GM19023 (cell line): ENCODE data around the gene INHBA.
A peak's percentile ranks its signal among the peaks of the same experiment; 100 is the strongest.

Source experiments
- ATAC-seq: cut with Tn5 transposase; IDR thresholded peaks from one replicate; pipeline ENCODE4 v1.9.1; 2021; ENCODE audit warnings: mild to moderate bottlenecking, moderate library complexity; ENCODE audit not compliant: unreplicated experiment

The INHBA gene

DNA sequence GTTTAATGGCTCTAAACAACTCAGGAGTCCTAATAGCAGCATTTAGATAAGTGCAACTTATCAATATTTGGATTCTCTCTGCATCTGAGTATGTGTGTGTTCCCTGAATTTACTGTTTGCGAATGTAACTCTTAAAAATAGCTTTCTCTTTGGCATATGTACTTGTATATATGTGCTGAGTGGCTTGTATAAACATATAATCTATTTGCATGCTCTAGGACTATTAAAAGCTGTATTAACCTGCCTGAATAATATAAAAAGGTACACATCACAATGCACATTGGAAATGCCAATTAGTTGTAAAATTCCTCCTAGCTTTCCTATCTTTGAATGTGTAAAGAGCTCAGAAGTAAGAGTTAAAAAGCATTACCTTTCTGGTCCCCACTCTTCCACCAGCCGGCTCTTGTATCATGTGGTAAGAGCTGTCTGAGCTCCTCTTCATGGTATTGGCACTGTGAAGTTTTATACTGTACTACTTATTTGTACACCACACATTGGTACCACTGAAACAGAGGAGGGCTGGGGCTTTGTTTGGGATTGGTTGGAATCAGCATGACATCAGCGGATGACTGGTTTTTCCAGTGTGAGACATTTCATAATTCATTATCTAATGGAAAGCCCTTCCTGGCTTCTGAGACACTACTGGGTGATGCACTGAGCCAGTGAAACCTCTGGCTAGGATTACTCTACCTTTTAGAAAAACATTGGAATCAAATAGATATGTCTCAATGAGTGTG is at the start of gene INHBA:
TSS of gene INHBA (minus strand) at position 456 of the 737 bp plus-strand sequence. CDS start 2,716 bp downstream, outside the sequence.
- ATAC-seq = no peak

DNA sequence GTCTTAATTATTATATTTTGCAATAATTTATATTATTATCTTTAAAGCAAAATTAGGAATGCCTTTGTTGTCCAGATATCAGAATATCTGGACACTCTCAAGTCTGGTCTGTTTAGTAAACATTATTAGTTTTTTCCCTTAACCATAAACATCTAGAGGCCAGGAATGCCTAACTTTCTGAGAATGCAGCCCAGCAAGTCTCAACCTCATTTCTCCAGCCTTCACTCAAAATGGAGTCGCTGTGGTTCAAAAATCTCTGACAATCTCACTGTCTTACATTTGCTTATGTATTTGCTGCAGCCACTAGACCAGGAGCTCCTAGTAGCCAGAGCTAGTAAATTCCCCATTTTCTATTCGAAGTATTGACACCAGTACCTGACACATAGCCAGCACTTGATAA is 49.7 kb upstream of the INHBA start:
- no peak for ATAC-seq

GRCh38 chr7:41750661-41751540 is 48.0 kb upstream of the INHBA start:
- ATAC-seq = no peak

GRCh38 chr7:41747961-41748360 is 45.1 kb upstream of the INHBA start:
- ATAC-seq = no peak

DNA sequence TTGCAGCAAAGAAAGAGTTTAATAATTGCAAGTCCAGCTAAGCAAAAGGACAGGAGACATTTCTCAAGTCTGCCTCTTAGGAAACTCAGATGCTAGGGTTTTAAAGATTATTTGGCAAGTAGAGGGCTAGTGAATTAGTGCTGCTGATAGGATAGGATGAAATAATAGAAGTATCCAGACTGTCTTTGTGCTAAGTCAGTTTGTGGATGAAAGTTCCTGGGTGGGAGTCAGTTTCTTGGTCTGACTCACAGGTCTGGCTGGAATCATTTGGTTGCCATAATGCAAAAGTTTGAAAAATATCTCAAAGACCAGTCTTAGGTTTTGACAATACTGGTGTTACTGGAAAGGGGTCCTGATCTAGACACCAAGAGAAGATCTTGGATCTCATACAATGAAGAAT is 42.6 kb upstream of the INHBA start:
- no peak for ATAC-seq

- ATAC-seq = no peak
Observed at GRCh38 chr7:41744161-41744560, 41.3 kb upstream of the INHBA start.

DNA sequence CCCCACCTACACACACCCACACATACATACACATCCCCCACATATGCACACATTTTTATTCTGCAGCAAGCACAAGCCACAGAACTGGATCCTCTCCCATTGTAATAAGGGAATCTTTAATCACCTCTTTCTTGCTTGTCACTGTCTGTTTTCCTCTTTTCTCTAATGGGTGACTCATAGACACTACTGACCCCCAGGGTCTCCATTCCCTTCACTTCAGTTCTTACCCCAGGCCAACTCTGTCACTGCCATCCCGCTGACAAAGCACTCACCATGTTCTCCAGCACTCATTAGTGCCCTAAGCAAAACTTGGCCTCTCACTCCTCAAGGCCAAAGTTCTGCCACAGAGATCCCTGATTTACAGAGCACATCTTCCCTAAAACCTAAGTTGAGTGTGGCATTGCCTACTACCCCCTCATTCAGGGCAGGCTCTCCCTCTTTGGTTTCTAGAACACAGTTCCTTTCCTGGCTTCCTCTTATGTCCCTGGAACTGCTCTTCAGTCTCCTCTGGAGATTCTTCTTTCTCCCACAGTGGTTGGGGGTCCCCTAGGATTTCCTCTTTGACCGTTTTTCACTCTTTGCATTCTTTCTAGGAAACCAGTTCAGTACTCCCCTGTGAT is 39.6 kb upstream of the INHBA start:
- no peak for ATAC-seq

GRCh38 chr7:41738806-41739205 is 35.9 kb upstream of the INHBA start:
- no peak for ATAC-seq

DNA sequence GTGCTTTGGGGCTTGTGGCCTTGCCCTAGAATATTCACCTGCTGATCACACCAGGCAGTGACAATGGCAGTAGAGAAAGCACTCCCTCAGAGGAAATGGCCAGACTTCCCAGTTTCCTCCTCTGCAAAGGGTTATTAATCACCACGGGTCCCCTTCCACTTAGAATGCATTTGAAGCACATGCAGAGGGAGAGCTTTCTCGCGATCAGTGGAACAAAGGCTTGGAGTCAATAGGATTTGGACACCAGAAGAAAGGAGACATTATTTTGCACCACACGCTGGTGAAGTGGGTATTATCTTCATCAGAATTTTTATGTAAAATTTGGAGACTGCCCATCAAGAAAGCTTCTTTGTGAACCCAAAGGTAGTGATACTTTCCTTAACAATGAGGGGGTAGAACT is 35.4 kb upstream of the INHBA start:
- ATAC-seq = no peak

DNA sequence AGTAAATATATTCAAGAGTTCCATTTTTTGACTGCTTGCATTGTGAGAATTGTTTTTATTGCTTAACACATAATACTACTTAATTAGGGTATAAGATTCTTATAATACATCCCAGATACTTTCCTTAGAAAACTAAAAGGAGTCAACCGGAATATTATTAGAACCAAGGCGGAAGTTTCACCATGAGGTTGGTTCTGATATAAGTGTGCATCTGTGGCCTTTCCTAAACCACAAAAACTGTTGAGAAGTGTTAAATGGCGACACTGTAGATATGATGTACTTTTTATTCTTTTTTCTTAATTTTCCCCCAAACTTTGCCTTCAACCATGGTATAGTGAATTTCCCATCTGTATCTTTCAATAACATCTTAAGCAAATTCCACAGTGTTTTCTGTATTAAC is 32.3 kb upstream of the INHBA start:
- ATAC-seq = no peak

GRCh38 chr7:41732843-41733306 is 30.0 kb upstream of the INHBA start:
- ATAC-seq = no peak

GRCh38 chr7:41732436-41732785 is 29.5 kb upstream of the INHBA start:
- ATAC-seq = no peak

DNA sequence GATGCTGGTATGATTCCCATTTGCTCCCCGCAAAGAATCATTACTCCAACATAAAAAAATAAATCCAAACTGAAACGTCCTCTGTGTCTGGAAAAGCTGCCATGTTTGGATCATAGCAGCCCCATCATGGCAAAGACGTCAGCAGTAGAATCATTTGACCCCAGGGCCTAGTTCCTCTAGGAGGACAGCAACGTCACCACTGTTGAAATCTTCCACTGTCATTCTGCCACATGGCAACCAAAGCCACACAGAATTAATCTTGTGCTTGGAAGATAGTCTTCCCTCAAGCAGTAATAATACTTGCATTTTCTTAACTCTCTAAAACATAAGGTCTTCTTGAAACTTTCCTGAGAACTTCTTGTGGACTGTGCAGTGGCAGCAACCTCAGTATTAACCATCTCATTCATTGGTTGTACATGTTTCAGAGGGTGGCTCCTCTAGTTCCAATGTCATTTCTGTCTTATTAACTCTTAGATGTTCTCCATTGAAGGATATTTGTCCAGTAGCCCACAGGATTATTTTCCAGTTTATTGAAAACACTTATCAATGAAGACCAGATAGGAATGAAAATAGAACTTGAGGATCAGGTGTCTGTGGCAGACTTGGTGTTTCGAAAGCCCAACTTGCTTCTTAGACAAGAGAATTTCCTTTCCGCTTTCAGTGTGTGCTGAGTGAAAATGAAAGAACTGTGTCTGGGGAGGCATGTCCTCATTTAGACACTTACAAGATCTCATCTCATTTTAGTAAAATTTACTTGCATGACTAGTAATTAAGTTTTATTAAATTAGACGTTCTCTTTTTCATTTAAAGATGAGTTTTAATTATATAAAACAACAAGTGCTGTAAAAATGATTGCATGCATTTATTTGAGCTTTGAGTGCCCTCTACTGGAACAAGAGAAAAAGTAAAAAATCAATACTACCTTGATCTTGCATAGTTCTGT is 28.9 kb upstream of the INHBA start:
- peak; percentile 98 for ATAC-seq

DNA sequence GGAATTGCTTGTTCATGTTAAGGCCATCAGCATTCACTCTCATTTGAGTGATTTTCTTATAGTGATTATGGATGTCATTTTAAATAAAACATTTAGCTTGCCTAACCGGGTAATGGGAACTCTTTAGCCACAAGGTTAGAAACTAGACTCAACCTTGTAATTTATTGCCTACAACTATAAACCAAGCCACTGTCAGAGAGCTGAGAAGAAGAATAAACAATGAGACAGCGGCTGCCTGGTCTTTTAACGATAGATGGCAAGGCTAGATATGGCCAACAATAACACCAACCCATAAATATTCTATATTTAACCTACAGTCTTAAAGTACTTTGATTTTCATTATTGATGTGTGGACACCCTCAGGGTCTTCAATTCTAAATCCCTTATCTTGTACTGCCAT is 27.8 kb upstream of the INHBA start:
- no peak for ATAC-seq

GRCh38 chr7:41730161-41730560 is 27.3 kb upstream of the INHBA start:
- no peak for ATAC-seq

- ATAC-seq = no peak
Observed at GRCh38 chr7:41729059-41729458, 26.2 kb upstream of the INHBA start.

DNA sequence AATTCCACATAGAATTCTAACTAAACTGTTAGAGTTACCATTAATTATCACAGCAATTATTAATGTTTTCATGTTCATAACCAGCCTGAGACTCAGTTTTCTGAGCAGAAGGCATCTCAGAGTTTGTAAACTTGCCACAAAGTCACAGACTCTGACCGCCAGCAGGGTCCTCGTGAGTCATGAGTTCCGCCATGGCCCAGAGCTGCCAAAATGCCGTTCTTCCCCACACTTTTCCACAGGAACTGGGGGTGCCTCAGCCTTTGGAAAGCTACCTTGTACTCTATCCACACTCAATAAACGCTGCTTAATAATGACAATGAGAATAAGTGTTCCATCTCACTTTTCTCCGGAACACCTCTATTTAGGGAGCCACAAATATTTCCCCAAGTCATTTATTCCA is 22.1 kb upstream of the INHBA start:
- no peak for ATAC-seq

GRCh38 chr7:41720886-41721285 is 18.0 kb upstream of the INHBA start:
- no peak for ATAC-seq

- no peak for ATAC-seq
Observed at GRCh38 chr7:41720046-41720445, 17.2 kb upstream of the INHBA start.

DNA sequence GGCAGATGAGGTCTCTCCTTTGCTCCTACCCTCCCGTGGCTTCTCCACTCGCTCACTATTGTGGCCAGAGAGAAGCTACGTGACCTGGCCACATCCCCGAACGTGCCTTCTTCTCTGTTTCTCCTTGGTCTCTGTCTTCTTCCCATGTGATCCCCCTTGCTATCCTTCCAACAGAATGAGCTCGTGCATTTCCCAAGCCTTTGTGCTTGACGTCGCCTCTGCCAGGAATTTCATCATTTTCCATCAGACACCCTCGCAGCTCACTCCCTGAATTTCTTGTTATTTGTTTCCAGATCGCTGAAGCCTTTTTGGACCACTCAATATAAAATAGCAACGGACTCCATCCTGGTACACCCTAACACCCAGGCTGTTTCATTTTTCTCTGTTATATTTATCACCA is 13.8 kb upstream of the INHBA start:
- no peak for ATAC-seq

DNA sequence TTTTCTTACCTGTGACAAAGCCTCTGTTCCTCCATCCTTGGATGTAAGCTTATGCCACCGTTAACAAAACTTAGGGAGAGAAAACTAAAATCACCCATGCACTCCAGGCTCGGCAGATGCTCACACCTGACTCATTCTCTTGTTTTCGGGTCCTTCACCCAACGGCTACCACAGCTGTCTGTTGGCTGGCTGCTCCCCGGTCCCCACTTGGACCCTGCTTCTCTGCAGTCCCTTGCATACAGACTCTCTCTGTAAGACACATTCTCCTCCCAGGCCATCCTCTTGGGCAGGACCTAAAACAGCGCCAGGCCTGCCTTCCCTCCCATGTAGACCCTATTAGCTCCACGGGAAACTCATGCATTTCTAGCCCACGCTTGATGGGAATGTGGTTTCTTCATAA is 12.1 kb upstream of the INHBA start:
- no peak for ATAC-seq
